K562 (cell line): ENCODE measurements around the gene RUNDC1. TPM values are rescaled to one million over a fixed set of nuclear protein-coding genes. Genes with fewer than 3 reads are reported as not detected.

Source experiments
- ARID4B ChIP-seq: sonication (generic); formaldehyde crosslinking; IDR thresholded peaks from 2 replicates; pipeline ENCODE4 v1.8.0; 2022; ENCODE audit warnings: mild to moderate bottlenecking, missing genetic modification reagents
- HMBOX1 ChIP-seq: sonication (generic); IDR thresholded peaks from 2 replicates; pipeline ENCODE4 v1.6.1; 2016
- HMGXB4 ChIP-seq: sonication (generic); formaldehyde crosslinking; IDR thresholded peaks from 2 replicates; pipeline ENCODE4 v1.8.1; 2023; ENCODE audit warnings: mild to moderate bottlenecking, missing genetic modification reagents
- SAFB ChIP-seq: fragments of 200-400 bp; formaldehyde crosslinking; IDR thresholded peaks from 2 replicates; pipeline ENCODE4 v1.6.1; 2017; ENCODE audit warnings: low read depth, low read length, borderline replicate concordance
- SFPQ ChIP-seq: fragments of 200-400 bp; formaldehyde crosslinking; IDR thresholded peaks from 2 replicates; pipeline ENCODE4 v1.6.1; 2017; ENCODE audit warnings: mild to moderate bottlenecking, low read depth, low read length, moderate library complexity
- polyA plus RNA-seq, 8 experiments: library from polyadenylated mRNA; depleted of rRNA in 4 of 8; stranded (reverse) in 5 of 8; unstranded in 3 of 8; fragments of >200 nt; fragmentation: Nextera tagmentation in 2 of 8; fragmentation: Illumina TruSeq in 1 of 8; extraction: Ambion mirVana in 2 of 8; extraction: Trizol in 1 of 8; gene quantifications; 2 replicates each; pipeline versions ENCODE4 v1.2.1 to v1.2.3, GENCODE V29; 2011 to 2014; ENCODE audit warnings: inconsistent platforms in 1 of 8, missing spikeins in 1 of 8
- total RNA-seq, 7 experiments: library from RNA; depleted of rRNA in 6 of 7; stranded (reverse); fragments of >200 nt in 6 of 7; fragmentation: Illumina TruSeq in 2 of 7; extraction: Trizol in 2 of 7; gene quantifications; 2 replicates each; pipeline versions ENCODE4 v1.2.1 to v1.2.3, GENCODE V29; 2011 to 2021; ENCODE audit warnings: low replicate concordance in 1 of 7

RUNDC1 gene
- total and polyA plus RNA-seq, 9 of the 15 experiments (the other 6 are each of a cell fraction or from before 2014, with no cell fraction given), result 3.4 to 12.6 (median 9.4) TPM

GRCh38 chr17:43021741-43022512, 41.6 kb downstream of the RUNDC1 start, which contains the start of gene VAT1 (continued):
- 0 out of 2 replicates have a peak, but pooled peaks have one; percentile 35 for TF ChIP-seq HMGXB4 (CRISPR knock-in tag)
- no peak for TF ChIP-seq SFPQ
- no peak for TF ChIP-seq HMBOX1
- TF ChIP-seq ARID4B (CRISPR knock-in tag), result peak; percentile 95
- TF ChIP-seq SAFB, result peak; percentile 79
